B cell (primary cell): ENCODE data around the gene TGFBR3L. TPM values are rescaled to one million over a fixed set of nuclear protein-coding genes. Genes with fewer than 3 reads are reported as not detected.

Experiments
- ATAC-seq: fragments of 200-7000 bp; cut with Tn5 transposase; one replicate; pipeline ENCODE4 v1.10.0; 2021; ENCODE audit warnings: low read depth, mild to moderate bottlenecking, moderate number of reproducible peaks, moderate library complexity
- CTCF ChIA-PET: fragments of 350-600 bp; sonication (Branson Sonifier 250); formaldehyde crosslinking; loops from one replicate; lab custom pipeline; 2021; ENCODE audit warnings: antibody characterized with exemption, inconsistent platforms; lab: Charles Lee
- POLR2A ChIA-PET: fragments of 350-600 bp; sonication (Branson Sonifier 250); formaldehyde crosslinking; loops from one replicate; lab custom pipeline; 2021; ENCODE audit warnings: antibody characterized with exemption; lab: Charles Lee
- DNase-seq: peaks from one replicate; pipeline ENCODE4 v3.0.0; 2013
- H2AFZ ChIP-seq: 2 replicates; pipeline ENCODE4 v1.6.1; 2012; ENCODE audit warnings: mild to moderate bottlenecking, low read depth, low read length; ENCODE audit not compliant: insufficient read depth, poor library complexity, severe bottlenecking
- H3K27ac ChIP-seq, 2 donors: 1 replicate in 1 of 2; 2 replicates in 1 of 2; pipeline ENCODE4 v1.5.1; 2012 to 2013; ENCODE audit warnings: low read length in 2 of 2, mild to moderate bottlenecking in 2 of 2, moderate library complexity in 1 of 2
- H3K27me3 ChIP-seq, 4 experiments: fragments of 200-600 bp in 1 of 4; sonication (generic) in 1 of 4; replicated peaks in 1 of 4; 1 replicate in 2 of 4; 2 replicates in 2 of 4; pipeline versions ENCODE4 v1.6.1 to v1.7.0; 2013 to 2016; ENCODE audit warnings: low read length in 3 of 4, mild to moderate bottlenecking in 2 of 4, mixed read lengths in 1 of 4, moderate library complexity in 1 of 4; ENCODE audit not compliant: insufficient read depth in 4 of 4, control insufficient read depth in 3 of 4; ENCODE audit errors: control extremely low read depth in 1 of 4
- H3K36me3 ChIP-seq, 2 experiments: replicated peaks in 1 of 2; 1 replicate in 1 of 2; 2 replicates in 1 of 2; pipeline versions ENCODE4 v1.6.1 to v1.7.1; 2013; ENCODE audit warnings: low read length in 1 of 2; ENCODE audit not compliant: insufficient read depth in 2 of 2, control insufficient read depth in 1 of 2; ENCODE audit errors: control extremely low read depth in 1 of 2, extremely low read depth in 1 of 2
- H3K4me1 ChIP-seq, 2 donors: fragments of 200-600 bp in 1 of 2; sonication (generic) in 1 of 2; 1 replicate in 1 of 2; 2 replicates in 1 of 2; pipeline versions ENCODE4 v1.5.1 to v1.6.1; 2013 to 2017; ENCODE audit warnings: low read length in 2 of 2; ENCODE audit not compliant: control insufficient read depth in 2 of 2, insufficient read depth in 2 of 2
- H3K4me2 ChIP-seq: replicated peaks from 2 replicates; pipeline ENCODE3; 2012; ENCODE audit warnings: mild to moderate bottlenecking, low read depth, low read length; ENCODE audit not compliant: poor library complexity, severe bottlenecking
- H3K4me3 ChIP-seq, 5 experiments: fragments of 200-600 bp in 1 of 5; sonication (generic) in 1 of 5; 1 replicate in 3 of 5; 2 replicates in 2 of 5; pipeline versions ENCODE4 v1.5.1 to v1.7.0; 2011 to 2016; ENCODE audit warnings: low read length in 4 of 5, mild to moderate bottlenecking in 4 of 5, low read depth in 2 of 5, control low read depth in 1 of 5, moderate library complexity in 1 of 5; ENCODE audit not compliant: insufficient read depth in 1 of 5; ENCODE audit errors: control extremely low read depth in 1 of 5, extremely low read depth in 1 of 5
- H3K79me2 ChIP-seq: fragments of 200-600 bp; sonication (generic); one replicate; pipeline ENCODE4 v1.6.0; 2016; ENCODE audit warnings: low read length; ENCODE audit not compliant: control insufficient read depth, insufficient read depth
- H3K9ac ChIP-seq: fragments of 200-600 bp; sonication (generic); 2 replicates; pipeline ENCODE4 v1.6.1; 2017; ENCODE audit warnings: mild to moderate bottlenecking, low read length, moderate library complexity
- H3K9me3 ChIP-seq, 3 donors: one replicate each; pipeline versions ENCODE4 v1.6.1 to v1.7.1; 2013; ENCODE audit warnings: low read length in 2 of 3; ENCODE audit not compliant: control insufficient read depth in 2 of 3, insufficient read depth in 1 of 3; ENCODE audit errors: control extremely low read depth in 1 of 3
- H4K20me1 ChIP-seq: 2 replicates; pipeline ENCODE4 v1.6.0; 2012; ENCODE audit warnings: mild to moderate bottlenecking, low read length; ENCODE audit not compliant: insufficient read depth, control insufficient read depth, poor library complexity, severe bottlenecking
- H3K27ac Mint-ChIP-seq: one replicate; pipeline ENCODE4 v1.8.0; 2021; ENCODE audit warnings: mixed read lengths
- H3K27me3 Mint-ChIP-seq: one replicate; pipeline ENCODE4 v1.8.0; 2021; ENCODE audit warnings: mixed read lengths
- H3K4me1 Mint-ChIP-seq: one replicate; pipeline ENCODE4 v1.8.0; 2021; ENCODE audit warnings: mixed read lengths
- H3K4me3 Mint-ChIP-seq: one replicate; pipeline ENCODE4 v1.8.0; 2021; ENCODE audit warnings: mixed read lengths
- H3K9me3 Mint-ChIP-seq: one replicate; pipeline ENCODE4 v1.8.0; 2022; ENCODE audit warnings: mixed read lengths; ENCODE audit not compliant: insufficient read depth
- EZH2 ChIP-seq: IDR thresholded peaks from 2 replicates; pipeline ENCODE4 v1.6.1; 2012; ENCODE audit warnings: borderline replicate concordance, low read depth, mild to moderate bottlenecking, moderate library complexity, low read length; ENCODE audit not compliant: insufficient read depth, poor library complexity, severe bottlenecking
- WGBS: methylation state at CpG from one replicate; pipeline ENCODE4 v1.1.5; 2013; ENCODE audit warnings: missing lambda C conversion rate; ENCODE audit not compliant: insufficient coverage; 5-methylcytosine and 5-hydroxymethylcytosine counted together
- intact Hi-C: fragments of 100-400 bp; cut with micrococcal nuclease; formaldehyde crosslinking; loops from one replicate; pipeline ENCODE4 v1.10.0; 2022
- polyA plus RNA-seq: library from polyadenylated mRNA; depleted of rRNA; stranded (reverse); fragments of >200 nt; gene quantifications from 2 replicates; pipeline ENCODE4 v1.2.3, GENCODE V29; 2012
- total RNA-seq, 2 donors: library from RNA; stranded (reverse); fragments of 120-200 nt in 1 of 2; gene quantifications; 1 replicate in 1 of 2; 2 replicates in 1 of 2; pipeline versions ENCODE4 v1.2.3 to v1.2.4, GENCODE V29; 2013 to 2022
- TF ChIP-seq, protein P1 (sequence below): fragments of 200-600 bp; IDR thresholded peaks from one replicate; pipeline ENCODE4 v1.8.0; 2022; ENCODE audit warnings: antibody characterized with exemption, mild to moderate bottlenecking

Gene TGFBR3L
- total and polyA plus RNA-seq, 2 donors (not counting 1 experiment from before 2014, with no cell fraction given): 0.21 to 0.22 TPM

DNA sequence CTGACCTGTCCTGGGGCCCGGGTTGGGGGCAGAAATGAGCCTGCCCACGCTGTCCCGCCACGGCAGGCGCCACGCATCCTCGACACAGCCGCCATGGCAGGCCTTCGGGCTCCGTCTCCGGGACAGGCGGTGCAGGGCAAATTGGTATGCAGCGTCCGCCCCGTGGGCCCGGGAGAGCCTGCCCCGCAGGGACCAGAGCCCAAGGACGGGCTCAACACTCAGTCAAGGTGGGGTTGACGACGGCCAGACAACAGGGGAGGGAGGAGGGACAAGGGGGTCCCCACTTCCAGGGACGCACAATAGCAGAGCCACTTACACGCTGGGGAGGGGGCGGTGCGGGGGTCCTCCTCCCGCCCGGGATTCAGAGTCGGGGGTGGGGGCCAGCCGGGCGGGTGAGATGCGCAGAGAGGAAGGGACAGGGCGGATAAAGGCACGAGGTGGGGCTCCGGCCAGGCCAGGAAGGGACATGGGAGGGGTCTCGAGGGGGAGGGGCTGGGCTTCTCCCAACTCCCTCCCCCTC, 10.1 kb downstream of the TGFBR3L start:
- no peak for ATAC-seq
- Histone ChIP-seq H3K4me3 (peak overlapping the region in 1 of 5 experiments; percentile 19), H4K20me1 (peaks cover 43% of the 10 kb centered on the region), H3K79me2 (peaks cover 5% of the 10 kb centered on the region), H3K4me2 (peak overlapping the region; percentile 94), H3K9me3 (peaks cover 0 to 3% (median 0%) of the 10 kb centered on the region in 3 donors), H3K36me3 (peaks cover 0 to 13% of the 10 kb centered on the region in 2 experiments), H3K27ac (no peak overlapping the region), H3K27me3 (peaks cover 0 to 2% (median under 1%) of the 10 kb centered on the region in 4 experiments), H2AFZ (peak overlapping the region; percentile 60), H3K9ac (peak overlapping the region; percentile 50), H3K4me1 (peaks cover 23 to 30% of the 10 kb centered on the region in 2 donors)
- peak overlapping the region; percentile 59 for H3K4me3 Mint-ChIP-seq
- peak; percentile 52 for DNase-seq
- no peak overlapping the region for H3K27ac Mint-ChIP-seq
- H3K4me1 Mint-ChIP-seq: peaks cover 33% of the 10 kb centered on the region
- POLR2A ChIA-PET: no interaction called here
- peaks cover 5% of the 10 kb centered on the region for H3K27me3 Mint-ChIP-seq
- TF ChIP-seq EZH2: no peak
- TF ChIP-seq, protein P1, sequence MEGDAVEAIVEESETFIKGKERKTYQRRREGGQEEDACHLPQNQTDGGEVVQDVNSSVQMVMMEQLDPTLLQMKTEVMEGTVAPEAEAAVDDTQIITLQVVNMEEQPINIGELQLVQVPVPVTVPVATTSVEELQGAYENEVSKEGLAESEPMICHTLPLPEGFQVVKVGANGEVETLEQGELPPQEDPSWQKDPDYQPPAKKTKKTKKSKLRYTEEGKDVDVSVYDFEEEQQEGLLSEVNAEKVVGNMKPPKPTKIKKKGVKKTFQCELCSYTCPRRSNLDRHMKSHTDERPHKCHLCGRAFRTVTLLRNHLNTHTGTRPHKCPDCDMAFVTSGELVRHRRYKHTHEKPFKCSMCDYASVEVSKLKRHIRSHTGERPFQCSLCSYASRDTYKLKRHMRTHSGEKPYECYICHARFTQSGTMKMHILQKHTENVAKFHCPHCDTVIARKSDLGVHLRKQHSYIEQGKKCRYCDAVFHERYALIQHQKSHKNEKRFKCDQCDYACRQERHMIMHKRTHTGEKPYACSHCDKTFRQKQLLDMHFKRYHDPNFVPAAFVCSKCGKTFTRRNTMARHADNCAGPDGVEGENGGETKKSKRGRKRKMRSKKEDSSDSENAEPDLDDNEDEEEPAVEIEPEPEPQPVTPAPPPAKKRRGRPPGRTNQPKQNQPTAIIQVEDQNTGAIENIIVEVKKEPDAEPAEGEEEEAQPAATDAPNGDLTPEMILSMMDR: no peak
- 84% methylated on average over 20 of the region's 34 CpGs for WGBS
- intact Hi-C loops: loop anchor here (1.0 kb wide), 1 partner anchor 19 kb away; the partner anchor contains the start of gene TIMM44
- CTCF ChIA-PET: interaction anchor here (1.0 to 1.5 kb wide), 4 partner anchors 17 to 356 kb away, joined by 3 to 5 read pairs (median 5); no protein-coding TSS in a partner anchor
- H3K9me3 Mint-ChIP-seq: no peaks in the 10 kb centered on the region

DNA sequence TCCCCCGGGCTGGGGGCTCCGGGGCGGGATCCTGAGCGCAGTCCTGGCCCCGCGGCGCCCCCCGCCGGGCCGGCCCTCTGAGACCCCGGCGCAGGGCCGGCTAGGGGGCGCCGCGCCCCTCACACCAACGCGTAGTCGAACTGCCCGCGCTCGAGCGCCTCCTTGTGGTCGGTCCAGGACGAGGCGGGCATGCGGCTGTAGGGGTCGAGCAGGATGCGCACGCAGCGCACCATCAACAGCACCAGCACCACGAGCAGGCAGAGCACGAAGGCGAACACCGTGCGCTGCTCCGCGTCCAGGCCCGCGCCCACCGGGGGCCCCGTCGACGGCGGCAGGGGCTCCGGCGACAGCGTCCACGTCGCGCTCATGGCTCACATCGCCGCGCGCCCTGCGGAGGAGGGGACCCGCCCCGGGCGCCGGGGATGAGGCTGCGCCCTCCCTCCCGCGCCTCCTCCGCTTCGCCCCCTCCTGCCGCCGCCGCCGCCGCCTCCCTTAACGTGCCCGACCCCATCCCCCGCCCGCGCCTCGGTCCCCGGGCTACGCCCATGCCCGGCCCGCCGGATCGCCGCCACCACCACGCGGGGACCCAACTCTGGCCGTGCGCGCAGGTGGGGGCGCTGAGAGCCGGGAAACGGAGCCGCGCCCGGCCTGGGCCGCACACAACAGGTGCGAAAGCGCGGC, 10.7 kb downstream of the TGFBR3L start:
- 2% methylated on average over 94 of the region's 98 CpGs for WGBS
- Mint-ChIP-seq H3K27me3 (no peaks in the 10 kb centered on the region), H3K4me1 (peaks cover 28% of the 10 kb centered on the region), H3K9me3 (no peaks in the 10 kb centered on the region), H3K27ac (peak overlapping the region; percentile 65), H3K4me3 (peak overlapping the region; percentile 85)
- Histone ChIP-seq H2AFZ (peak overlapping the region; percentile 60), H3K27ac (no peak overlapping the region), H4K20me1 (peaks cover 43% of the 10 kb centered on the region), H3K4me2 (peak overlapping the region; percentile 94), H3K79me2 (peaks cover 5% of the 10 kb centered on the region), H3K27me3 (no peaks in the 10 kb centered on the region), H3K9ac (peak overlapping the region; percentile 50), H3K36me3 (peaks cover 0 to 13% of the 10 kb centered on the region in 2 experiments), H3K4me3 (peak overlapping the region in 3 of 5 experiments; percentile 25 to 57 (median 41)), H3K4me1 (peaks cover 21 to 26% of the 10 kb centered on the region in 2 donors), H3K9me3 (no peaks in the 10 kb centered on the region)
- ChIA-PET CTCF (no interaction called here), POLR2A (no interaction called here)
- intact Hi-C loops: loop anchor here (1.0 kb wide), 1 partner anchor 18 kb away; the partner anchor contains the start of gene TIMM44
- ATAC-seq (no peak), DNase-seq (peak; percentile 85)
- TF ChIP-seq, protein P1: peak; percentile 84
- TF ChIP-seq EZH2: no peak
